Measurements from ENCODE around the gene FZR1.
A peak's percentile ranks its signal among the peaks of the same experiment; 100 is the strongest.

FZR1 gene

GRCh38 chr19:3531716-3532115 lies 25.6 kb downstream of the FZR1 start:
- no peak for DNase-seq (ENCODE audit: low read depth)

GRCh38 chr19:3532154-3532786 lies 26.2 kb downstream of the FZR1 start:
- DNase-seq (ENCODE audit: low read depth), result no peak

- DNase-seq (ENCODE audit: low read depth), result no peak
These were observed 26.9 kb downstream of the FZR1 start for GRCh38 chr19:3533033-3533432.

GRCh38 chr19:3533563-3534216 lies 27.6 kb downstream of the FZR1 start:
- no peak for DNase-seq (ENCODE audit: low read depth)

- DNase-seq (ENCODE audit: low read depth), result no peak
These were observed 28.5 kb downstream of the FZR1 start for GRCh38 chr19:3534375-3535234.

GRCh38 chr19:3535235-3535535 lies 29.1 kb downstream of the FZR1 start:
- no peak for DNase-seq (ENCODE audit: low read depth)

- no peak for DNase-seq (ENCODE audit: low read depth)
These were observed 29.5 kb downstream of the FZR1 start for GRCh38 chr19:3535563-3535965.

GRCh38 chr19:3535981-3536380 lies 29.9 kb downstream of the FZR1 start:
- DNase-seq (ENCODE audit: low read depth), result no peak

GRCh38 chr19:3536429-3537100 lies 30.5 kb downstream of the FZR1 start:
- no peak for DNase-seq (ENCODE audit: low read depth)

GRCh38 chr19:3537101-3537437 lies 31.0 kb downstream of the FZR1 start:
- DNase-seq (ENCODE audit: low read depth), result no peak

GRCh38 chr19:3537438-3538240 lies 31.5 kb downstream of the FZR1 start:
- no peak for DNase-seq (ENCODE audit: low read depth)

GRCh38 chr19:3538258-3538929 lies 32.3 kb downstream of the FZR1 start:
- DNase-seq (ENCODE audit: low read depth), result no peak

- no peak for DNase-seq (ENCODE audit: low read depth)
These were observed 33.0 kb downstream of the FZR1 start, which contains the start of gene TEKTIP1 for GRCh38 chr19:3538965-3539755. Gene TEKTIP1 (plus strand): TSS chr19:3539174. CDS start chr19:3539178, 4 bp downstream.

- no peak for DNase-seq (ENCODE audit: low read depth)
These were observed 33.6 kb downstream of the FZR1 start for GRCh38 chr19:3539756-3540118.

GRCh38 chr19:3543150-3544057 lies 37.3 kb downstream of the FZR1 start:
- DNase-seq (ENCODE audit: low read depth), result no peak

GRCh38 chr19:3544058-3544376 lies 37.9 kb downstream of the FZR1 start:
- DNase-seq (ENCODE audit: low read depth), result no peak

- DNase-seq (ENCODE audit: low read depth), result peak; percentile 59
These were observed 38.9 kb downstream of the FZR1 start for GRCh38 chr19:3544742-3545668.

GRCh38 chr19:3545669-3546034 lies 39.5 kb downstream of the FZR1 start:
- DNase-seq (ENCODE audit: low read depth), result no peak

- no peak for DNase-seq (ENCODE audit: low read depth)
These were observed 40.0 kb downstream of the FZR1 start for GRCh38 chr19:3546119-3546518.

All from stimulated activated CD8-positive, alpha-beta memory T cell treated with anti-CD3 and anti-CD28 coated beads, Interleukin-15, amount 100 ng/mL, for 1 hour (primary cell).